SK-N-MC (cell line): ENCODE measurements around the gene TPRG1.

ENCODE experiments used
- DNase-seq: peaks from one replicate; pipeline ENCODE4 v3.0.0-alpha.2; 2011; ENCODE audit warnings: low read depth, low spot score
- H3K27ac ChIP-seq: fragments of 200-600 bp; sonication (generic); 2 replicates; pipeline ENCODE4 v1.5.1; 2016; ENCODE audit warnings: mixed run types
- H3K36me3 ChIP-seq: fragments of 200-600 bp; sonication (generic); 2 replicates; pipeline ENCODE4 v1.6.1; 2017; ENCODE audit warnings: antibody characterized with exemption, low read length, mixed read lengths; ENCODE audit not compliant: insufficient read depth
- H3K4me3 ChIP-seq: fragments of 200-600 bp; sonication (generic); 2 replicates; pipeline ENCODE4 v1.5.1; 2016
- H3K9ac ChIP-seq: fragments of 200-600 bp; sonication (generic); 2 replicates; pipeline ENCODE4 v1.8.0; 2017; ENCODE audit warnings: mixed run types, mixed read lengths; ENCODE audit not compliant: insufficient read length
- H3K9me3 ChIP-seq: fragments of 200-600 bp; sonication (generic); 2 replicates; pipeline ENCODE4 v1.6.1; 2017; ENCODE audit warnings: low read depth, mild to moderate bottlenecking, antibody characterized with exemption, low read length, moderate library complexity, mixed read lengths
- EZH2 ChIP-seq: fragments of 200-600 bp; sonication (generic); IDR thresholded peaks from one replicate; pipeline ENCODE4 v1.6.1; 2017; ENCODE audit warnings: antibody characterized with exemption
- FOXP2 ChIP-seq: optimal IDR thresholded peaks from 2 replicates; pipeline ENCODE3; 2011; ENCODE audit warnings: mild to moderate bottlenecking, moderate library complexity; ENCODE audit not compliant: insufficient read depth; ENCODE audit errors: extremely low read length, control extremely low read depth
- POLR2AphosphoS5 ChIP-seq: IDR thresholded peaks from 2 replicates; pipeline ENCODE4 v1.6.1; 2012; ENCODE audit warnings: mild to moderate bottlenecking, low read depth, low read length, borderline replicate concordance

Gene TPRG1

DNA sequence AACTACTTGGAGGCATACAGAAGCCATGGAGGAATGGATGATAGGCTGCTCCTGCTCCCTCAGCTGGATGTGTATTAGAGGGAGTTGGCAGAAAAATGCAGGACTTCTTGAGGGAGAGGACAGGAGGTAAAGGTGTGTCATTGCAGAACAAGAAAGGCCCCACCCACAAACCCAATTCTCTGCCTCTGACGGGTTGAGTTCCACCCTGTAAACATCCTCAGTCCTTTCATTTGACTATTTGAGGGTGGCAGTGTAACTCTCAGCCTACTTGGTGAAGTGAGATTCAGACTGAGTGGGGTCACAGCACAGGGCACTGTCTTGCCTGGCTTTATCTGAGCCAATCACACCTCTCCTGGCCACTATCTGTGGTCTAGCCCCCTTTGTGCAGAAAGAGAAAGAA lies at the start of gene TPRG1:
TSS of gene TPRG1 (plus strand) at position 265 of the 400 bp plus-strand sequence. CDS start 35,414 bp downstream, outside the sequence.
- H3K27ac ChIP-seq, result no peak within 1 kb of the TSS
- TF ChIP-seq EZH2 (no peak), FOXP2 (no peak), POLR2AphosphoS5 (no peak)
- DNase-seq, result no peak
- no peak within 1 kb of the TSS for H3K9ac ChIP-seq
- no peak within 1 kb of the TSS for H3K4me3 ChIP-seq
- no peaks in the 10 kb centered on the region for H3K36me3 ChIP-seq
- no peaks in the 10 kb centered on the region for H3K9me3 ChIP-seq

DNA sequence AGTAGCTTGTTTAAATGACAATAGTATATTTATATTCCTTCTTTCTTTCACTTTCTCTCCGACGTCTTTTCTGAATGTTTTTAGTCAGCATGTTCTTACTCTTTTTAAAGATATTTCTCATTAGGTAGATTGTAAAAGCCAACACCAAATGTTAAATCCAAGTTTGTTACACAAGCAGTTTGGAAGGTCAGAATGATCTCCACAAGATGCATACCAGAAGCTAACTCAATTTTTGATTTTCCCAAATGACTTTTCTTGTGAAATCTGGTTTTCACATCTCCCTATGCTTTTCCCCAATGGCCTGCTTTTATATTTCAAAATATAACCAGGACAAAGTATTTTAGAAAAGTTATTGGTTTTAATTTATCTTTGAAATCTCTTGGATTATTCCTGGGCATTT lies 49.7 kb upstream of the TPRG1 start:
- Histone ChIP-seq H3K27ac (no peak overlapping the region), H3K36me3 (no peaks in the 10 kb centered on the region), H3K4me3 (no peak overlapping the region), H3K9ac (no peak overlapping the region), H3K9me3 (peaks cover 4% of the 10 kb centered on the region; the same call in 1 of the 2 replicates)
- TF ChIP-seq POLR2AphosphoS5, result no peak
- TF ChIP-seq FOXP2, result no peak
- no peak for DNase-seq

- no peak for DNase-seq
- H3K36me3 ChIP-seq, result no peaks in the 10 kb centered on the region
- H3K27ac ChIP-seq, result no peak overlapping the region
- TF ChIP-seq EZH2, result no peak
- no peak for TF ChIP-seq POLR2AphosphoS5
- TF ChIP-seq FOXP2, result no peak
- no peak overlapping the region for H3K9ac ChIP-seq
- H3K4me3 ChIP-seq, result no peak overlapping the region
- H3K9me3 ChIP-seq, result peaks cover 4% of the 10 kb centered on the region; the same call in 1 of the 2 replicates
These were observed 49.1 kb upstream of the TPRG1 start for GRCh38 chr3:189122526-189123205.

DNA sequence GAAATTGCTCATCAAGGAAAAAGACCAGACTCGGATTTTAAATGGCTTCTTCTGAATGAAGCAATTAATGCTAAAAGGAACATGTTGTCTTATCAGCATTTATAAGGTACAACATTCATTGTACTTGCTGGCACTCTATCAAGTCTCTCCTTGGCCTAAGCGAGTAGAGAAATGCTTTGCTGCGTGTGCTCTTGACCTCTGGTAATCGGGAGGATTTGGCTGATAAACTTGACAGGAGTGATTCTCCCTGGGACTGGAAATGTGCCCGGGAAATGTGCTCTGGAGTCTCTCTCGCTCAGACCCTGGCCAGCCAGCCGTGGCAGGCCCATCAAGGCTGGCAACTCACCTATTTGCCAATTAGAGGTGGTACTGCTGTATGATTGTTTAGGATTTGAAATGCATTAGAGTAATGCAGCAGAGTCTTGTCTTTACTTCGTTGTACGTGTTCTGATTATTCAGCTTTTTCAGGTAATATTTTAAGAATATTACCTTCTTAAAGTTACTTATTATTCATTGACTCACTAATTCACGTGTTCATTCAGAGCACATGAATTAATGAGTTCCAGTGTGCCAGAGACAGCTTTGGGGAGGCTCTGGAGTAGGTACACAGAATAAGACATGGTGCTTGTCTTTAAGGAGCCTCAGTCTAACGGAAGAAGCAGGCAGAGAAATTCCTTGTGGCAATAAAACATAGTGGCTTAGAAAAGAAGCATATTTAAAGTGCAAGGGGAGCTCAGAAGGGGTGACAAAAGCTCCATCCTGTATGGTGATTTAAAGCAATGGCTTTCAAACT lies 48.0 kb upstream of the TPRG1 start:
- Histone ChIP-seq H3K9me3 (peaks cover 4% of the 10 kb centered on the region; the same call in 1 of the 2 replicates), H3K4me3 (no peak overlapping the region), H3K36me3 (no peaks in the 10 kb centered on the region), H3K27ac (no peak overlapping the region), H3K9ac (no peak overlapping the region)
- TF ChIP-seq EZH2 (no peak), FOXP2 (no peak), POLR2AphosphoS5 (no peak)
- no peak for DNase-seq

DNA sequence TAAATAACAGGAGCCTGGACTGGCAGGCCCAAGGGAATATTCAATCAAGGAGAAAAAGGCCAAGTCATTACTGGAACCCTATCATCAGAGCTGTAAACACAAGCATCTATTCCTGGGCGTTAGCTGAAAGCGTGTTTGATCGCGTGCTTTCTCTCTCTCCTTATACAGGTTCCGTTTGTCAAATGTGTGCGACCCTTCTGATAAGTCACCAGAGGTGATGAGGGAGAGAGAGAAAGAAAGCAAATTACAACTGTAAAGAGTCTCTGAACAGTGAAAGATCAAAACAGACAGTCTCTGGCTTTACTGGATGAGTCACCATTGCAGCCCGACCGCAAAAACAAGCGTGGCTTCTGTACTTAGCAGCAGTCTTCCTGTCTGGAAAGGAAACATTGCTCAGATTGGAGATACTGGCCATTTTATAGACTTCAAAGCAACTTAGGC lies 39.5 kb upstream of the TPRG1 start:
- Histone ChIP-seq H3K27ac (no peak overlapping the region), H3K36me3 (no peaks in the 10 kb centered on the region), H3K9me3 (no peaks in the 10 kb centered on the region), H3K9ac (no peak overlapping the region), H3K4me3 (no peak overlapping the region)
- TF ChIP-seq EZH2 (no peak), FOXP2 (no peak), POLR2AphosphoS5 (no peak)
- no peak for DNase-seq

- H3K4me3 ChIP-seq, result no peak overlapping the region
- H3K27ac ChIP-seq, result no peak overlapping the region
- DNase-seq, result no peak
- H3K9me3 ChIP-seq, result no peaks in the 10 kb centered on the region
- H3K9ac ChIP-seq, result no peak overlapping the region
- TF ChIP-seq EZH2, result no peak
- TF ChIP-seq FOXP2, result no peak
- no peak for TF ChIP-seq POLR2AphosphoS5
- no peaks in the 10 kb centered on the region for H3K36me3 ChIP-seq
These were observed 38.9 kb upstream of the TPRG1 start for GRCh38 chr3:189132839-189133238.

DNA sequence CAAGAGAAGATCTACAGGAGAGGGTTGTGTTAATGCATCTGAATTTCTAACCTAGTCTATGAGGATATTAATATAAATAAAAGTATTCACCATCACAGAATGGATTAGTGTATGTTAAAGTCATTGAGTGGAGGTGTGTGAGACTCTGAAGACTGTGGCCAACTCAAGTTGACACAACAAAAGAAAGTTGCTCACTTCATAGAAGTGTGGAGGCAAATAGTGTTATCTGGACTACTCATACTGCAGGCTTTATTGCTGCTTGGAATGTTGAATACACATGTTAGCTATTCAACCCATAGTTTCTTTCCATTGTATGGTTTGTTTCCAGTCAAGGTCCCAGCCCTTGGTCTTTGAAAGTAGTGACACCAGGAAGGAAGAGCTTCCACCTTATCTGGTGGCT lies 38.0 kb upstream of the TPRG1 start:
- no peak overlapping the region for H3K9ac ChIP-seq

DNA sequence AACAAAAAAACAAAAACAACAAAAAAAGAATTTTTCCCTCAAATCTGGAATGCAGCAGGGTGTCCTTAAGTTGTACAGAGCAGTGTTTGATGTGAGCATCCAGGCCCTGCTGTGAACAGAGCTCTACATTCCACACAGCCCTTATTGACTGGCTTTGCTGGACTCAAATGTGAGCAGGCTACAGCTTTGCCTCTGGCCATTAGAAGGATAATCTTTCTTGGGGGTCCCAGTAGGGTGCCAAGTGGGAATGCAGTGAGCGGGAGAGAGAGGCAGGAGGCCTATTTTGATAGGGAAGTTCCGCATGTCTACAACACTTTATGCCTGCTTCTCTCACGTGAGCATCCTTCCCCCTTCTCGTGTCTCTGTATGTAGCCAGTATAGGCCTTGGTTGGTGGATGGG lies 34.4 kb upstream of the TPRG1 start:
- no peak overlapping the region for H3K27ac ChIP-seq
- H3K4me3 ChIP-seq, result no peak overlapping the region
- no peaks in the 10 kb centered on the region for H3K9me3 ChIP-seq
- no peak overlapping the region for H3K9ac ChIP-seq
- TF ChIP-seq EZH2, result no peak
- no peak for TF ChIP-seq POLR2AphosphoS5
- no peak for TF ChIP-seq FOXP2
- H3K36me3 ChIP-seq, result no peaks in the 10 kb centered on the region
- DNase-seq, result no peak

More for the DNA sequence above, 38.0 kb upstream of the TPRG1 start:
- Histone ChIP-seq H3K36me3 (no peaks in the 10 kb centered on the region), H3K4me3 (no peak overlapping the region), H3K9me3 (no peaks in the 10 kb centered on the region), H3K27ac (no peak overlapping the region)
- TF ChIP-seq EZH2 (no peak), FOXP2 (no peak), POLR2AphosphoS5 (no peak)
- no peak for DNase-seq
